Measurements from ENCODE around the gene DHRS13.
A peak's percentile ranks its signal among the peaks of the same experiment; 100 is the strongest.

The DHRS13 gene

GRCh38 chr17:28950017-28950751 lies 47.3 kb upstream of the DHRS13 start:
- no peak for DNase-seq (ENCODE audit: low read depth, low spot score)
- CTCF ChIA-PET: interaction anchor here (1.2 to 19.7 kb wide), 9 partner anchors 10 to 223 kb away, joined by 3 to 1065 read pairs (median 6); partner anchors contain the start of genes NEK8 and TLCD1

GRCh38 chr17:28949185-28950016 lies 46.5 kb upstream of the DHRS13 start:
- no peak for TF ChIP-seq CTCF (IDR thresholded peaks at IDR 0.05; ENCODE audit: insufficient read depth, low read length, missing control alignments)
- ChIA-PET POLR2A (interaction anchor here (0.5 to 3.1 kb wide), 6 partner anchors 8 to 229 kb away, joined by 3 to 9 read pairs (median 4); partner anchors contain the start of genes NEK8 and RPL23A), CTCF (interaction anchor here (0.6 to 19.7 kb wide), 12 partner anchors 10 to 288 kb away, joined by 3 to 1065 read pairs (median 4); partner anchors contain the start of genes NEK8, SDF2 and TLCD1)
- H3K4me3 ChIP-seq (ENCODE audit: low read depth, low read length): peak overlapping the region; percentile 89
- no peak for DNase-seq (ENCODE audit: low read depth, low spot score)

More at GRCh38 chr17:28950017-28950751, 47.3 kb upstream of the DHRS13 start:
- peak overlapping the region; percentile 89 for H3K4me3 ChIP-seq (ENCODE audit: low read depth, low read length)
- no peak for TF ChIP-seq CTCF (IDR thresholded peaks at IDR 0.05; ENCODE audit: insufficient read depth, low read length, missing control alignments)
- POLR2A ChIA-PET: interaction anchor here (0.5 to 3.1 kb wide), 7 partner anchors 9 to 230 kb away, joined by 3 to 9 read pairs (median 5); partner anchors contain the start of genes NEK8 and RPL23A

GRCh38 chr17:28948873-28949184 lies 46.0 kb upstream of the DHRS13 start:
- DNase-seq (ENCODE audit: low read depth, low spot score): no peak
- TF ChIP-seq CTCF (IDR thresholded peaks at IDR 0.05; ENCODE audit: insufficient read depth, low read length, missing control alignments): no peak
- CTCF ChIA-PET: interaction anchor here (0.6 to 19.7 kb wide), 8 partner anchors 11 to 287 kb away, joined by 3 to 1065 read pairs (median 3); partner anchors contain the start of genes NEK8, SDF2 and TLCD1
- POLR2A ChIA-PET: interaction anchor here (1.0 kb wide), 1 partner anchor 202 kb away, joined by 5 read pairs; no protein-coding TSS in a partner anchor
- peak overlapping the region; percentile 89 for H3K4me3 ChIP-seq (ENCODE audit: low read depth, low read length)

GRCh38 chr17:28948342-28948741 lies 45.5 kb upstream of the DHRS13 start:
- no peak for TF ChIP-seq CTCF (IDR thresholded peaks at IDR 0.05; ENCODE audit: insufficient read depth, low read length, missing control alignments)
- CTCF ChIA-PET: interaction anchor here (0.6 to 19.7 kb wide), 8 partner anchors 11 to 287 kb away, joined by 3 to 1065 read pairs (median 3); partner anchors contain the start of genes NEK8, SDF2 and TLCD1
- DNase-seq (ENCODE audit: low read depth, low spot score): no peak
- POLR2A ChIA-PET: interaction anchor here (0.6 kb wide), 1 partner anchor 192 kb away, joined by 3 read pairs; no protein-coding TSS in a partner anchor
- H3K4me3 ChIP-seq (ENCODE audit: low read depth, low read length): peak overlapping the region; percentile 89

- no peak for DNase-seq (ENCODE audit: low read depth, low spot score)
- ChIA-PET POLR2A (interaction anchor here (0.6 kb wide), 1 partner anchor 193 kb away, joined by 3 read pairs; no protein-coding TSS in a partner anchor), CTCF (interaction anchor here (1.0 to 19.7 kb wide), 4 partner anchors 12 to 221 kb away, joined by 3 to 1065 read pairs (median 22); partner anchors contain the start of genes NEK8 and TLCD1)
- TF ChIP-seq CTCF (IDR thresholded peaks at IDR 0.05; ENCODE audit: insufficient read depth, low read length, missing control alignments): no peak
- H3K4me3 ChIP-seq (ENCODE audit: low read depth, low read length): peak overlapping the region; percentile 89
Measured at GRCh38 chr17:28947639-28948038, 44.8 kb upstream of the DHRS13 start.
